Ishikawa (cell line): Measurements from ENCODE around the gene SPCS3.

Experiments used
- CEBPB ChIP-seq: IDR thresholded peaks from 2 replicates; pipeline ENCODE4 v1.6.1; 2012
- CREB1 ChIP-seq: IDR thresholded peaks from 2 replicates; pipeline ENCODE4 v1.6.1; 2012; ENCODE audit warnings: low read depth
- EGR1 ChIP-seq: IDR thresholded peaks from 2 replicates; pipeline ENCODE4 v1.6.1; 2012
- EP300 ChIP-seq: IDR thresholded peaks from 2 replicates; pipeline ENCODE4 v1.6.1; 2012; ENCODE audit warnings: borderline replicate concordance
- FOXM1 ChIP-seq: IDR thresholded peaks from 2 replicates; pipeline ENCODE4 v1.6.1; 2012; ENCODE audit warnings: low read depth, borderline replicate concordance
- MAX ChIP-seq: IDR thresholded peaks from 2 replicates; pipeline ENCODE4 v1.6.1; 2012
- NFIC ChIP-seq: IDR thresholded peaks from 2 replicates; pipeline ENCODE4 v1.6.1; 2012
- RAD21 ChIP-seq: IDR thresholded peaks from 2 replicates; pipeline ENCODE4 v1.6.1; 2012; ENCODE audit warnings: low read depth
- REST ChIP-seq: IDR thresholded peaks from 2 replicates; pipeline ENCODE4 v1.6.1; 2012; ENCODE audit warnings: low read depth, mild to moderate bottlenecking
- TAF1 ChIP-seq: IDR thresholded peaks from 2 replicates; pipeline ENCODE4 v1.6.1; 2012; ENCODE audit warnings: low read depth, mild to moderate bottlenecking
- TCF12 ChIP-seq: IDR thresholded peaks from 2 replicates; pipeline ENCODE4 v1.6.1; 2012; ENCODE audit warnings: low read depth
- TEAD4 ChIP-seq: IDR thresholded peaks from 2 replicates; pipeline ENCODE4 v1.6.1; 2012
- USF1 ChIP-seq: IDR thresholded peaks from 2 replicates; pipeline ENCODE4 v1.6.1; 2012
- YY1 ChIP-seq: IDR thresholded peaks from 2 replicates; pipeline ENCODE4 v1.6.1; 2012; ENCODE audit warnings: low read depth
- ZBTB7A ChIP-seq: IDR thresholded peaks from 2 replicates; pipeline ENCODE4 v1.6.1; 2012; ENCODE audit warnings: low read depth

Gene SPCS3

GRCh38 chr4:176307666-176307930, 12.2 kb upstream of the SPCS3 start:
- TF ChIP-seq FOXM1 (no peak), NFIC (no peak), CEBPB (no peak), TAF1 (no peak), EP300 (no peak), USF1 (no peak), EGR1 (no peak), ZBTB7A (no peak), TEAD4 (no peak), RAD21 (no peak), YY1 (no peak), REST (no peak), MAX (no peak), TCF12 (no peak), CREB1 (no peak)

- no peak for TF ChIP-seq TEAD4
- TF ChIP-seq FOXM1: no peak
- no peak for TF ChIP-seq ZBTB7A
- TF ChIP-seq NFIC: no peak
- no peak for TF ChIP-seq USF1
- TF ChIP-seq CEBPB: no peak
- TF ChIP-seq EGR1: no peak
- no peak for TF ChIP-seq MAX
- no peak for TF ChIP-seq CREB1
- TF ChIP-seq RAD21: no peak
- TF ChIP-seq EP300: no peak
- TF ChIP-seq TCF12: no peak
Measured at GRCh38 chr4:176308441-176308840, 11.3 kb upstream of the SPCS3 start.

- TF ChIP-seq CEBPB (no peak), TCF12 (no peak), CREB1 (no peak), USF1 (no peak), NFIC (no peak), FOXM1 (no peak), EP300 (no peak), REST (no peak), EGR1 (no peak), TEAD4 (no peak), TAF1 (no peak), YY1 (no peak), MAX (no peak), RAD21 (no peak)
Measured at GRCh38 chr4:176309046-176309445, 10.7 kb upstream of the SPCS3 start.

- no peak for TF ChIP-seq TAF1
- TF ChIP-seq NFIC: no peak
- TF ChIP-seq USF1: no peak
- TF ChIP-seq ZBTB7A: no peak
- no peak for TF ChIP-seq TCF12
- TF ChIP-seq RAD21: no peak
- no peak for TF ChIP-seq REST
- TF ChIP-seq YY1: no peak
- TF ChIP-seq FOXM1: no peak
- TF ChIP-seq EP300: no peak
- no peak for TF ChIP-seq MAX
- TF ChIP-seq CEBPB: no peak
- no peak for TF ChIP-seq TEAD4
- no peak for TF ChIP-seq CREB1
- TF ChIP-seq EGR1: no peak
Measured at GRCh38 chr4:176309772-176310171, 10.0 kb upstream of the SPCS3 start.
